ENCODE measurements around the gene ADRM1. TPM values are rescaled to one million over a fixed set of nuclear protein-coding genes. Genes with fewer than 3 reads are reported as not detected.

ADRM1 gene
- total RNA-seq, 4 donors from 2014 or later, result 84.7 to 155 (median 146) TPM

GRCh38 chr20:62357187-62357667 is 54.4 kb downstream of the ADRM1 start:
- H3K4me3 ChIP-seq, result peak overlapping the region; percentile 7
- peaks cover under 1% of the 10 kb centered on the region for H3K36me3 ChIP-seq
- H3K4me1 ChIP-seq, result peaks cover 97% of the 10 kb centered on the region
- no peaks in the 10 kb centered on the region for H3K27me3 ChIP-seq
- no peaks in the 10 kb centered on the region for H3K9me3 ChIP-seq
- WGBS, result 35% methylated on average over 4 of the region's 25 CpGs
- H3K27ac ChIP-seq, result peak overlapping the region; percentile 82
- DNase-seq (ENCODE audit: low spot score in 2 of 2), result no peak
- TF ChIP-seq CTCF (IDR thresholded peaks at IDR 0.05) (no peak), EP300 (IDR thresholded peaks at IDR 0.05) (no peak), POLR2A (IDR thresholded peaks at IDR 0.05) (no peak), POLR2AphosphoS5 (IDR thresholded peaks at IDR 0.05) (no peak)

- Histone ChIP-seq H3K27me3 (no peaks in the 10 kb centered on the region), H3K27ac (peak overlapping the region; percentile 82), H3K9me3 (no peaks in the 10 kb centered on the region), H3K4me3 (peak overlapping the region; percentile 20), H3K36me3 (no peaks in the 10 kb centered on the region), H3K4me1 (peaks cover 97% of the 10 kb centered on the region)
- 41% methylated on average over 6 of the region's 7 CpGs for WGBS
- TF ChIP-seq CTCF (IDR thresholded peaks at IDR 0.05) (no peak), POLR2A (IDR thresholded peaks at IDR 0.05) (no peak)
- DNase-seq (ENCODE audit: low spot score in 2 of 2), result no peak
Observed at GRCh38 chr20:62357681-62358080, 54.9 kb downstream of the ADRM1 start.

Other genes starting within 250 kb of the ADRM1 start
- 10 to 100 TPM; 18.0 to 31.8 (median 25.8) TPM for gene TAF4, start 237.1 kb upstream of the ADRM1 start, total RNA-seq
- gene LSM14B, start 180.5 kb upstream of the ADRM1 start, total RNA-seq, result 10 to 100 TPM; 32.4 to 45.7 (median 37.0) TPM
- 100 to 1,000 TPM; 163 to 226 (median 208) TPM for gene PSMA7, start 159.6 kb upstream of the ADRM1 start, total RNA-seq
- gene SS18L1, start 159.2 kb upstream of the ADRM1 start, total RNA-seq, result 10 to 100 TPM; 23.3 to 81.1 (median 26.9) TPM
- 10 to 100 TPM; 19.1 to 43.0 (median 30.3) TPM for gene MTG2, start 120.0 kb upstream of the ADRM1 start, total RNA-seq
- gene HRH3, start 82.7 kb upstream of the ADRM1 start, total RNA-seq, result not detected
- gene OSBPL2, start 64.5 kb upstream of the ADRM1 start, total RNA-seq, result 100 to 1,000 TPM in 1 of 4 donors, 10 to 100 TPM in 3; 78.1 to 132 (median 84.0) TPM
- 100 to 1,000 TPM; 200 to 623 (median 316) TPM for gene LAMA5, start 64.3 kb downstream of the ADRM1 start, total RNA-seq
- 1,000 to 10,000 TPM; 1,604 to 3,217 (median 2,363) TPM for gene RPS21, start 84.1 kb downstream of the ADRM1 start, total RNA-seq
- gene CABLES2, start 104.3 kb downstream of the ADRM1 start, total RNA-seq, result 1 to 10 TPM; 3.8 to 7.2 (median 4.5) TPM
- gene RBBP8NL, start 124.5 kb downstream of the ADRM1 start, total RNA-seq, result 1 to 10 TPM; 2.0 to 6.6 (median 3.9) TPM
- gene GATA5, start 173.0 kb downstream of the ADRM1 start, total RNA-seq, result 1 to 10 TPM in 3 of 4 donors, under 1 TPM in 1; 0.23 to 2.1 (median 1.2) TPM